ENCODE measurements around the gene LMCD1. TPM values are rescaled to one million over a fixed set of nuclear protein-coding genes. Genes with fewer than 3 reads are reported as not detected.

Gene LMCD1
- total RNA-seq, 4 donors from 2014 or later, result 43.2 to 576 (median 131) TPM

DNA sequence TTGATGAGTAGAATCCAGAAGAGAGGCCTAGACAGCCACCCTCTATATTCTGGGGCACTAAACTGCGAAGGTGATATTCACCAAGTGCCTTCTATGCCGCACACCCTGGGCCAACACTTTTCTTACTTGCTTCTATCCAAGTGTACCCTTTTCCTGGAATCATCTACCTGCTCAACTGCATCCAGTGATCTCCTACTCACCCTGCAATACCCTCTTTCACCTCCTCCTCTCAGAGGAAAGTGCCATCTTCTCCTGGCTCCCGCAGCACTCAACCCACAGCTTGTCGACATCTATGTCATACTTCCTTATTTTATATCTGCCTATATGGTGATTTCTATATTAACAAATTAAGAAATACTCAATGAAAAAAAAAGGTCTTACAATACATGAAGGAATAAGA lies 28.6 kb upstream of the LMCD1 start:
- Histone ChIP-seq H3K27ac (replicated peaks in 1 of 4) (no peak overlapping the region), H3K27me3 (no peaks in the 10 kb centered on the region), H3K36me3 (no peaks in the 10 kb centered on the region), H3K4me1 (no peaks in the 10 kb centered on the region), H3K9me3 (no peaks in the 10 kb centered on the region), H3K4me3 (no peak overlapping the region)
- WGBS, result 95% methylated on average over 4 of the region's 4 CpGs
- intact Hi-C loops (cut with DNase I), result no loop called here
- no peak for DNase-seq (ENCODE audit: extremely low spot score)
- TF ChIP-seq POLR2A (IDR thresholded peaks at IDR 0.05; ENCODE audit: low read depth) (no peak), POLR2AphosphoS5 (IDR thresholded peaks at IDR 0.05) (no peak)

DNA sequence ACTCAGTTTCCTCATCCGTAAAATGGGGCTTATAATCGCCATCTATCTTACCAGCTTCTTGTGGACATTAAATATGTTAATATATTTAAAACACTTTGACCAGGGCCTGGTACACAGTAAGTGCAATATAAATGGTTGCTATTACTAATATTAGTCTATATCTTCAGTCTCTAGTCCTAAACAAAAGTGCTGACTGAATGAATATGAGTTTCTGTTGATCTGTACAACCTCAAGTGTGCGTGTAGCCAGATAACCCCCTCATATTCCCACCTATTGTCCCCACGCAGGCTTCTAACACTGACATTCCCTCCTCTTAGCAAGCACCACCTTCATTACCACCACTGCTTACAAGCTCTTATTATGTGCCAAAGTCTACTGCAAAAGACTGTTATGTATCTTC lies 27.6 kb upstream of the LMCD1 start:
- TF ChIP-seq POLR2A (IDR thresholded peaks at IDR 0.05; ENCODE audit: low read depth) (no peak), POLR2AphosphoS5 (IDR thresholded peaks at IDR 0.05) (no peak), EP300 (IDR thresholded peaks at IDR 0.05) (no peak)
- TF ChIP-seq, protein P1, sequence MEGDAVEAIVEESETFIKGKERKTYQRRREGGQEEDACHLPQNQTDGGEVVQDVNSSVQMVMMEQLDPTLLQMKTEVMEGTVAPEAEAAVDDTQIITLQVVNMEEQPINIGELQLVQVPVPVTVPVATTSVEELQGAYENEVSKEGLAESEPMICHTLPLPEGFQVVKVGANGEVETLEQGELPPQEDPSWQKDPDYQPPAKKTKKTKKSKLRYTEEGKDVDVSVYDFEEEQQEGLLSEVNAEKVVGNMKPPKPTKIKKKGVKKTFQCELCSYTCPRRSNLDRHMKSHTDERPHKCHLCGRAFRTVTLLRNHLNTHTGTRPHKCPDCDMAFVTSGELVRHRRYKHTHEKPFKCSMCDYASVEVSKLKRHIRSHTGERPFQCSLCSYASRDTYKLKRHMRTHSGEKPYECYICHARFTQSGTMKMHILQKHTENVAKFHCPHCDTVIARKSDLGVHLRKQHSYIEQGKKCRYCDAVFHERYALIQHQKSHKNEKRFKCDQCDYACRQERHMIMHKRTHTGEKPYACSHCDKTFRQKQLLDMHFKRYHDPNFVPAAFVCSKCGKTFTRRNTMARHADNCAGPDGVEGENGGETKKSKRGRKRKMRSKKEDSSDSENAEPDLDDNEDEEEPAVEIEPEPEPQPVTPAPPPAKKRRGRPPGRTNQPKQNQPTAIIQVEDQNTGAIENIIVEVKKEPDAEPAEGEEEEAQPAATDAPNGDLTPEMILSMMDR (IDR thresholded peaks at IDR 0.05), result no peak
- Histone ChIP-seq H3K9me3 (no peaks in the 10 kb centered on the region), H3K4me1 (no peaks in the 10 kb centered on the region), H3K4me3 (no peak overlapping the region), H3K27ac (replicated peaks in 1 of 4) (no peak overlapping the region), H3K27me3 (no peaks in the 10 kb centered on the region), H3K36me3 (no peaks in the 10 kb centered on the region)
- no peak for DNase-seq (ENCODE audit: extremely low spot score)
- WGBS, result 95% methylated on average over 4 of the region's 4 CpGs
- intact Hi-C loops (cut with DNase I), result no loop called here

DNA sequence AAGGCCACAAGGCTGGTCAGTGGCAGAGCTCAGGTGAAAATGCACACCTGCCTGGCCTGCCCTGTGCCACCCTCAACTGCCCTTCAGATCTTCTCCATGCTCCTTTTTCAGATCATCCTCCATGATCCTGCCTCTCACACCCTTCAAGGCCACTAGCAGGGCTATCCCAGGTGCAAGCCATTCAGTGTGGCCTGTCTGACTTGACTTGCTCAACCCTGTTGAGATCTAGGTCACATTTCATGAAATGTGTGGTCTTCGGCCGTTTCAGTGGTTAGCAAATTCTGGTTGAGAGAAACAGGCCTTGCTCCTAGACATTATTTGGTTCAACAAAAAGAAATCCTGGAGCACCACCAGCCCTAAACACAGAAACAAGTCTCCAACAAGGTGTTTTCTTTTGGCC lies 26.6 kb upstream of the LMCD1 start:
- WGBS, result 100% methylated on average over 2 of the region's 2 CpGs
- H3K4me1 ChIP-seq, result no peaks in the 10 kb centered on the region
- no peaks in the 10 kb centered on the region for H3K9me3 ChIP-seq
- H3K27ac ChIP-seq (replicated peaks in 1 of 4), result no peak overlapping the region
- TF ChIP-seq, protein P1 (IDR thresholded peaks at IDR 0.05), result no peak
- TF ChIP-seq POLR2AphosphoS5 (IDR thresholded peaks at IDR 0.05), result no peak
- TF ChIP-seq POLR2A (IDR thresholded peaks at IDR 0.05; ENCODE audit: low read depth), result no peak
- TF ChIP-seq EP300 (IDR thresholded peaks at IDR 0.05), result no peak
- H3K27me3 ChIP-seq, result no peaks in the 10 kb centered on the region
- H3K36me3 ChIP-seq, result no peaks in the 10 kb centered on the region
- intact Hi-C loops (cut with DNase I), result no loop called here
- no peak for DNase-seq (ENCODE audit: extremely low spot score)
- H3K4me3 ChIP-seq, result no peak overlapping the region

DNA sequence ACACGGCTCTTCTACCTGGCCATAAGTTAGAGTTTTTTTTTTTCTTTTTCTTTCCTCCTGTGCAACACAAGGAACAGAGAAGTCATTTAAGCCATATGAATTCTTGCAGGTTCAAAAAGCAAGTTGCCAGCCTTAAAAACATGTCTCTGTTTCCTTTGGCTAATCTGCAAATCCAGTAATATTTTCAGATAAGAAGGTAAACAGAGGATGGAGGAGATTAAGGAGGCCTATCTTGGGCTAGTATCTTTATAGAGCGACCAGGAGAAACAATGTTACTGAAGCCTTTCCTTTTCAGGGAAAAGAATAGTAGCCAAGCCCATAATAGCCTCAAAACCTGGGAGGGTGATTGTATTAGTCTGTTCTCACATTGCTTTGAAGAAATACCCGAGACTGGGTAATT lies 20.9 kb upstream of the LMCD1 start:
- peaks cover 0 to 5% (median 0%) of the 10 kb centered on the region in 4 donors for H3K9me3 ChIP-seq
- H3K36me3 ChIP-seq, result no peaks in the 10 kb centered on the region
- no peak overlapping the region for H3K4me3 ChIP-seq
- H3K27ac ChIP-seq (replicated peaks in 1 of 4), result no peak overlapping the region
- intact Hi-C loops (cut with DNase I), result no loop called here
- DNase-seq (ENCODE audit: extremely low spot score), result no peak
- WGBS, result 65% methylated on average over 3 of the region's 3 CpGs
- H3K27me3 ChIP-seq, result no peaks in the 10 kb centered on the region
- no peak for TF ChIP-seq EP300 (IDR thresholded peaks at IDR 0.05)
- TF ChIP-seq POLR2AphosphoS5 (IDR thresholded peaks at IDR 0.05), result no peak
- TF ChIP-seq, protein P1 (IDR thresholded peaks at IDR 0.05), result no peak
- TF ChIP-seq POLR2A (IDR thresholded peaks at IDR 0.05; ENCODE audit: low read depth), result no peak
- H3K4me1 ChIP-seq, result peaks cover 22 to 34% (median 26%) of the 10 kb centered on the region in 4 donors

DNA sequence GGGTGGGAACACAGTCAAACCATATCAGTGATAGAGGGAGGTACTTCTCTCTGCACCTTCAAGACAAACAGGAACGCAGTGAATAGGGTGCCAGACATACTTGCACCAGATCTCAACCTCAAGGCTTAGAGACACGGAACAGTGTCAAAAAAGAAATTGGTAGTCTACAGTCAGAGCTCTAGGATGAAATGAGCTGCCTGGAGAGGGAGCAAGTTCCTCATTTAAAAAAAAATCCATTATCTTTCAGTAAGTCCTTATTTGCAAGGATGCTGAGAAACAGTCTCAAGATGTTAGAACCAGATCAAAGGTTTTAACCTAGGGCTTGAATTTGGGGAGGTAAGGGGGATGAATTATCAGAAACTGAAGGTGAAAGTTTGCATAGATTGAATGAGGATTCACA lies 20.2 kb upstream of the LMCD1 start:
- peak overlapping the region in 2 of 4 donors; percentile 13 to 66 for H3K27ac ChIP-seq (replicated peaks in 1 of 4)
- H3K4me1 ChIP-seq, result peaks cover 22 to 34% (median 26%) of the 10 kb centered on the region in 4 donors

More for the DNA sequence above, 20.2 kb upstream of the LMCD1 start:
- intact Hi-C loops (cut with DNase I), result no loop called here
- Histone ChIP-seq H3K36me3 (no peaks in the 10 kb centered on the region), H3K4me3 (no peak overlapping the region), H3K27me3 (no peaks in the 10 kb centered on the region), H3K9me3 (peaks cover 0 to 5% (median 0%) of the 10 kb centered on the region in 4 donors)
- TF ChIP-seq EP300 (IDR thresholded peaks at IDR 0.05), result no peak
- TF ChIP-seq, protein P1 (IDR thresholded peaks at IDR 0.05), result peak in 1 of 3 experiments; percentile 18
- no peak for TF ChIP-seq POLR2AphosphoS5 (IDR thresholded peaks at IDR 0.05)
- no peak for TF ChIP-seq POLR2A (IDR thresholded peaks at IDR 0.05; ENCODE audit: low read depth)
- DNase-seq (ENCODE audit: extremely low spot score), result no peak
- WGBS, result 78% methylated on average over 2 of the region's 2 CpGs
